Cardiac fibroblast (primary cell): ENCODE measurements around the gene ZNF415.

Experiments
- DNase-seq, 2 donors: peaks; one replicate each; pipeline versions ENCODE4 v3.0.0 to v3.0.0-alpha.2; 2010; ENCODE audit warnings: low read depth in 2 of 2
- H3K4me3 ChIP-seq, 2 donors: replicated peaks in 1 of 2; 1 replicate in 1 of 2; 2 replicates in 1 of 2; pipeline ENCODE4 v1.5.1; 2011; ENCODE audit warnings: low read depth in 2 of 2, low read length in 2 of 2, mild to moderate bottlenecking in 2 of 2, moderate library complexity in 1 of 2
- TF ChIP-seq, protein P1 (sequence below): IDR thresholded peaks from one replicate; pipeline ENCODE4 v1.5.1; 2011; ENCODE audit warnings: low read depth, mild to moderate bottlenecking, low read length, inconsistent platforms

ZNF415 gene

GRCh38 chr19:53082929-53083328 is 49.8 kb downstream of the ZNF415 start:
- TF ChIP-seq, protein P1, sequence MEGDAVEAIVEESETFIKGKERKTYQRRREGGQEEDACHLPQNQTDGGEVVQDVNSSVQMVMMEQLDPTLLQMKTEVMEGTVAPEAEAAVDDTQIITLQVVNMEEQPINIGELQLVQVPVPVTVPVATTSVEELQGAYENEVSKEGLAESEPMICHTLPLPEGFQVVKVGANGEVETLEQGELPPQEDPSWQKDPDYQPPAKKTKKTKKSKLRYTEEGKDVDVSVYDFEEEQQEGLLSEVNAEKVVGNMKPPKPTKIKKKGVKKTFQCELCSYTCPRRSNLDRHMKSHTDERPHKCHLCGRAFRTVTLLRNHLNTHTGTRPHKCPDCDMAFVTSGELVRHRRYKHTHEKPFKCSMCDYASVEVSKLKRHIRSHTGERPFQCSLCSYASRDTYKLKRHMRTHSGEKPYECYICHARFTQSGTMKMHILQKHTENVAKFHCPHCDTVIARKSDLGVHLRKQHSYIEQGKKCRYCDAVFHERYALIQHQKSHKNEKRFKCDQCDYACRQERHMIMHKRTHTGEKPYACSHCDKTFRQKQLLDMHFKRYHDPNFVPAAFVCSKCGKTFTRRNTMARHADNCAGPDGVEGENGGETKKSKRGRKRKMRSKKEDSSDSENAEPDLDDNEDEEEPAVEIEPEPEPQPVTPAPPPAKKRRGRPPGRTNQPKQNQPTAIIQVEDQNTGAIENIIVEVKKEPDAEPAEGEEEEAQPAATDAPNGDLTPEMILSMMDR = no peak
- H3K4me3 ChIP-seq = no peak overlapping the region
- DNase-seq = no peak

DNA sequence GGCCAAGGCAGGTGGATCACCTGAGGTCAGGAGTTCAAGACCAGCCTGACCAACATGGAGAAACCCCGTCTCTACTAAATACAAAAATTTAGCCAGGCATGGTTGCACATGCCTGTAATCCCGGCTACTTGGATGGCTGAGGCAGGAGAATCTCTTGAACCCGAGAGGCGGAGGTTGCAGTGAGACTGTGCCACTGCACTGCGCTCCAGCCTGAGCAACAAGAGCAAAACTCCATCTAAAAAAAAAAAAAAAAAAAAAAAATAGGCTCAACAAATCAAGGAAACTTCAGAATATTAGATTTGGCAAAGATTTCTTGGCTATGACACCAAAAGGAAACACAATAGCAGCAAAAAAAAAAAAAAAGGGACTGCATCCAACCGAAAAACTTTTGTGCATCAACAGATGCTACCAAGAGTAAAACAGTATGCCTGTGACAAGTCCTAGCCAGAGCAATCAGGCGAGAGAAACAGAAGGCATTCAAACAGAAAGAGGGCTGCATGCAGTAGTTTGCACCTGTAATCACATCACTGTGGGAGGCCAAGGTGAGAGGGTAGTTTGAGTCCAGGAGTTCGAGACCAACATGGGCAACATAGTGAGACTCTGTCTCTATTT is 53.3 kb downstream of the ZNF415 start:
- H3K4me3 ChIP-seq = no peak overlapping the region
- TF ChIP-seq, protein P1 = no peak
- DNase-seq = peak in 1 of 2 donors; percentile 19

DNA sequence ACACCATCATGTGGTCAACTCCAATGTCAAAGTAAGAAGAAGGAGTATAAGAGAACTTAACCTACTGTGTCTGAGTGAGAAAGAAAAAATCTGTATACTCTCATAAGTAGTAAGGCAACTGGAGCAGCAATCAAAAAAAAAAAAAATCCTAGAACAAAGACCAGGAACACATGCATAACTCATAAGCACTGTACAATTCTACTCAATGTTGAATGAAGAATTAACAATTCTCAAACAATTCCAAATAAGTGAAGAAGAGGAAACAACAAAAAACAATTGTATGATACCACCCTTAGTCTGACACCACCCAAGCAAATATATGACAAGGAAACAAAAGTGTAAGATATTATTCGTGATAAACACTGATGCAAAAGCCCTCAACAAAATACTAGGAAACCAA is 54.0 kb downstream of the ZNF415 start:
- H3K4me3 ChIP-seq = no peak overlapping the region
- DNase-seq = no peak
- TF ChIP-seq, protein P1 = no peak

DNA sequence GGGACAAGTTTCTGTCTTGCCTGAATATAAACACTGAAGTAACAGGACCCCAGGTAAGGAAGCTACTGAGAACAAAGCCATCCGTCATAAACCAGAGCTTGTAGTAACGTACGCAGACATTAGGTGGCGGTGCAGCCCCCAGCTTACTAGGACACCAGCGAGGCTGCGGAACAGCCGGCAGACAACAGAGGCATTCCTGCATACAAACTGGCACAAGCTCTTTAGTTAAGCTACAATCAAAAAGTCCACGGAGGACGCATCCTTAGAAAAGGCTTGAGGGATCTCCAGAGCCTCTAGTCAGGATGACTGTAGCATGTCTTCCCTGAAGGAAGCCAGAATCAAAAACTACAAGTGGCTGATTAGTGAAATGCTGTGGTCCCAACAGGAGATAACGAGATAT is 55.7 kb downstream of the ZNF415 start:
- peak; percentile 66 to 70 for DNase-seq
- TF ChIP-seq, protein P1 = peak; percentile 55
- no peak overlapping the region for H3K4me3 ChIP-seq

DNA sequence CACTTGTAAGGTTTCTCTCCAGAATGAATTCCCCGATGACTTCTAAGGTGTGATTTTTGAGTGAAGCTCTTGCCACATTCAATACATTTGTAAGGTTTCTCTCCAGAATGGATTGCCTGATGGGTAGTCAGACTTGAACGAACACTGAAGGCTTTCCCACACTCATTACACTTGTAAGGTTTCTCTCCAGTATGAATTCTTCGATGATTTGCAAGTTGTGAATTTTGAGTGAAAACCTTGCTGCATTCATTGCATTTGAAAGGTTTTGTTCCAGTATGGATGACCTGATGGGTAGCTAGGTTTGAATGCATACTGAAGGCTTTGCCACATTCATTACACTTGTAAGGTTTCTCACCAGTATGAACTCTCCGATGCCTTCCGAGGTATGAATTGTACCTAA is 63.9 kb downstream of the ZNF415 start:
- no peak for DNase-seq
- TF ChIP-seq, protein P1 = no peak
- no peak overlapping the region for H3K4me3 ChIP-seq

DNA sequence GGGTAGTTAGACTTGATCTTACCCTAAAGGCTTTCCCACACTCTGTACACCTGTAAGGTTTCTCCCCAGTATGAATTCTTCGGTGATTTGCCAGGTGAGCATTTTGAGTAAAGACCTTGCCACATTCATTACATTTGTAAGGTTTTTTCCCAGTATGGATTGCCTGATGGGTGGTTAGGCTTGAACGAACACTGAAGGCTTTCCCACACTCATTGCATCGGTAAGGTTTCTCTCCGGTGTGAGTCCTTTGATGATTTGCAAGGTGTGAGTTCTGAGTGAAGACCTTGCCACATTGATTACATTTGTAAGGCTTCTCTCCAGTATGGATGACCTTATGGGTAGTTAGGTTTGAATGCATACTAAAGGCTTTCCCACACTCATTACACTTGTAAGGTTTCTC is 64.5 kb downstream of the ZNF415 start:
- H3K4me3 ChIP-seq = no peak overlapping the region
- DNase-seq = no peak

More for the DNA sequence above, 64.5 kb downstream of the ZNF415 start:
- TF ChIP-seq, protein P1 = no peak
